ENCODE measurements around the gene NPAS4. TPM values are rescaled to one million over a fixed set of nuclear protein-coding genes. Genes with fewer than 3 reads are reported as not detected.

The NPAS4 gene
- total and polyA plus RNA-seq, 2 of the 4 experiments (the other 2 are of a cell fraction) = under 0.01 to 0.77 TPM

DNA sequence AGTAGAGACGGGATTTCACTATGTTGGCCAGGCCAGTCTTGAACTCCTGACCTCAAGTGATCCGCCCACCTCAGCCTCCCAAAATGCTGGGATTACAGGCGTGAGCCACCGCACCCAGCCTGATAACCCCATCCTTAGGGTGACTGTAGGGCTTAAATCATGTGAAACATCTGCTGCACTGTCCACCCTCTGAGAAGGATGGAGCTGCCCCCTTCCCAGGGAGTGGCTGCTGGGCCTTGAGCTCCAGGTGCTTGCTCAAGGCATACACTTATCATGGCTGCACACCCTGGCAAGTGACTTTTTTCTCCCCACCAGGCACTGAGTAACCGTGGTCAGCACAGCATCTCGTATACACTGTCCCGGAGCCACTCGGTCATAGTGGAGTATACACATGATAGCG, 51.2 kb downstream of the NPAS4 start:
- Histone ChIP-seq H3K14ac (replicated peaks; ENCODE audit: low read depth, low read length) (no peak overlapping the region), H3K4me2 (ENCODE audit: low read depth, low read length) (no peak overlapping the region), H4K91ac (ENCODE audit: insufficient read depth, low read depth, low read length) (no peak overlapping the region), H3K9ac (ENCODE audit: low read depth, low read length) (no peak overlapping the region), H4K5ac (ENCODE audit: low read depth, low read length) (no peak overlapping the region), H2BK15ac (ENCODE audit: low read depth, low read length) (no peak overlapping the region), H2AFZ (replicated peaks; ENCODE audit: low read length, poor library complexity) (no peak overlapping the region), H3K4me3 (ENCODE audit: insufficient read depth, low read depth, low read length) (no peak overlapping the region), H3K9me1 (ENCODE audit: insufficient read depth, low read length) (peaks cover 8% of the 10 kb centered on the region), H2AK5ac (ENCODE audit: low read depth, low read length) (no peak overlapping the region), H2BK5ac (ENCODE audit: low read depth, low read length, poor library complexity, severe bottlenecking) (no peak overlapping the region), H4K20me1 (ENCODE audit: insufficient read depth, low read length) (no peaks in the 10 kb centered on the region; the same call in 1 of the 2 replicates), H3K23ac (ENCODE audit: low read depth, low read length) (no peak overlapping the region), H3K27ac (ENCODE audit: insufficient read depth, low read length) (no peak overlapping the region), H3K4ac (ENCODE audit: low read depth, low read length) (no peak overlapping the region), H2BK120ac (ENCODE audit: low read depth, low read length) (no peak overlapping the region), H2BK20ac (ENCODE audit: low read depth, low read length) (no peak overlapping the region), H3K56ac (ENCODE audit: extremely low read depth, insufficient read depth, low read length) (no peak overlapping the region), H3K27me3 (ENCODE audit: control insufficient read depth, insufficient read depth, low read length) (no peaks in the 10 kb centered on the region), H4K8ac (ENCODE audit: low read depth in 2 of 2, low read length in 2 of 2) (no peak overlapping the region), H3K4me1 (ENCODE audit: control insufficient read depth, insufficient read depth, low read length) (peaks cover 8% of the 10 kb centered on the region; the same call in 1 of the 2 replicates), H3K18ac (ENCODE audit: low read depth, low read length) (no peak overlapping the region), H3K79me1 (ENCODE audit: low read depth in 1 of 2, low read length in 2 of 2) (peaks cover 20 to 32% of the 10 kb centered on the region in 2 experiments), H2AK9ac (replicated peaks; ENCODE audit: low read depth, low read length, poor library complexity) (no peak overlapping the region), H3K9me3 (ENCODE audit: control insufficient read depth, insufficient read depth, low read length) (no peaks in the 10 kb centered on the region), H3K36me3 (ENCODE audit: control insufficient read depth, insufficient read depth, low read length) (peaks cover 35% of the 10 kb centered on the region)
- BruUV-seq (replicated peaks) = no TSS peak
- intact Hi-C loops (cut with micrococcal nuclease) (no loop called here), dilution Hi-C loops (cut with HindIII; ENCODE audit: low sequenced_read_pairs, unreplicated experiment) (no loop called here), in situ Hi-C loops (cut with MboI; ENCODE audit: low sequenced_read_pairs) (no loop called here)
- CTCF ChIA-PET = no interaction called here
- no peak for TF ChIP-seq RCOR1 (IDR thresholded peaks at IDR 0.05; ENCODE audit: insufficient replicate concordance, low read length)
- TF ChIP-seq RFX5 (IDR thresholded peaks at IDR 0.05; ENCODE audit: low read depth, low read length) = no peak
- TF ChIP-seq, protein P1, sequence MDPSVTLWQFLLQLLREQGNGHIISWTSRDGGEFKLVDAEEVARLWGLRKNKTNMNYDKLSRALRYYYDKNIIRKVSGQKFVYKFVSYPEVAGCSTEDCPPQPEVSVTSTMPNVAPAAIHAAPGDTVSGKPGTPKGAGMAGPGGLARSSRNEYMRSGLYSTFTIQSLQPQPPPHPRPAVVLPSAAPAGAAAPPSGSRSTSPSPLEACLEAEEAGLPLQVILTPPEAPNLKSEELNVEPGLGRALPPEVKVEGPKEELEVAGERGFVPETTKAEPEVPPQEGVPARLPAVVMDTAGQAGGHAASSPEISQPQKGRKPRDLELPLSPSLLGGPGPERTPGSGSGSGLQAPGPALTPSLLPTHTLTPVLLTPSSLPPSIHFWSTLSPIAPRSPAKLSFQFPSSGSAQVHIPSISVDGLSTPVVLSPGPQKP (IDR thresholded peaks at IDR 0.05; ENCODE audit: borderline replicate concordance, low read depth, low read length) = no peak
- no peak for TF ChIP-seq FOS (IDR thresholded peaks at IDR 0.05; ENCODE audit: low read depth, low read length)
- TF ChIP-seq BHLHE40 (IDR thresholded peaks at IDR 0.05; ENCODE audit: low read depth, low read length) = no peak
- TF ChIP-seq CHD1 (IDR thresholded peaks at IDR 0.05; ENCODE audit: low read depth, low read length) = no peak
- no peak for TF ChIP-seq MAFK (IDR thresholded peaks at IDR 0.05; ENCODE audit: low read depth, low read length)
- TF ChIP-seq MAZ (IDR thresholded peaks at IDR 0.05; ENCODE audit: borderline replicate concordance, low read depth, low read length) = no peak
- TF ChIP-seq, protein P2, sequence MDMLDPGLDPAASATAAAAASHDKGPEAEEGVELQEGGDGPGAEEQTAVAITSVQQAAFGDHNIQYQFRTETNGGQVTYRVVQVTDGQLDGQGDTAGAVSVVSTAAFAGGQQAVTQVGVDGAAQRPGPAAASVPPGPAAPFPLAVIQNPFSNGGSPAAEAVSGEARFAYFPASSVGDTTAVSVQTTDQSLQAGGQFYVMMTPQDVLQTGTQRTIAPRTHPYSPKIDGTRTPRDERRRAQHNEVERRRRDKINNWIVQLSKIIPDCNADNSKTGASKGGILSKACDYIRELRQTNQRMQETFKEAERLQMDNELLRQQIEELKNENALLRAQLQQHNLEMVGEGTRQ (IDR thresholded peaks at IDR 0.05; ENCODE audit: low read depth, low read length) = no peak
- TF ChIP-seq RAD21 (IDR thresholded peaks at IDR 0.05; ENCODE audit: low read length) = no peak
- no peak for TF ChIP-seq CEBPB (IDR thresholded peaks at IDR 0.05; ENCODE audit: low read depth, low read length)
- no peak for DNase-seq
- whole genome bisulfite sequencing, 2 experiments (ENCODE audit: extremely low coverage in 2 of 2, insufficient read length in 1 of 2) = 88% methylated on average over 6 of the region's 9 CpGs; no CpG with 5 or more reads in 1 of the 2 experiments
- ATAC-seq (ENCODE audit: low read depth) = no peak
- POLR2A ChIA-PET (ENCODE audit: unreplicated experiment) = interaction anchor here (0.6 kb wide), 1 partner anchor 126 kb away, joined by 4 read pairs; no protein-coding TSS in a partner anchor
